Keratinocyte (primary cell): ENCODE results near the gene CUBN. TPM values are rescaled to one million over a fixed set of nuclear protein-coding genes. Genes with fewer than 3 reads are reported as not detected.

Experiments used
- DNase-seq: peaks from one replicate; pipeline ENCODE4 v3.0.0-alpha.2; 2011; ENCODE audit warnings: low read depth, missing footprints, low spot score
- FAIRE-seq: peaks from 2 replicates; lab custom pipeline; 2011; peaks lifted over from hg19 to GRCh38; lab: Jason Lieb, UNC
- H2AFZ ChIP-seq: 2 replicates; pipeline ENCODE4 v1.6.0; 2012; ENCODE audit warnings: low read length, control low read depth, inconsistent platforms; ENCODE audit not compliant: control insufficient read depth
- H3K27ac ChIP-seq: 2 replicates; pipeline ENCODE4 v1.5.1; 2011; ENCODE audit warnings: low read length; ENCODE audit not compliant: control insufficient read depth, insufficient read depth
- H3K27me3 ChIP-seq: 3 replicates; pipeline ENCODE4 v1.6.0; 2011; ENCODE audit warnings: low read length; ENCODE audit not compliant: control insufficient read depth, insufficient read depth; ENCODE audit errors: extremely low read depth
- H3K36me3 ChIP-seq, 2 experiments: 2 replicates in 1 of 2; 3 replicates in 1 of 2; pipeline ENCODE4 v1.5.1; 2011; ENCODE audit warnings: low read length in 2 of 2, mild to moderate bottlenecking in 1 of 2; ENCODE audit not compliant: control insufficient read depth in 2 of 2, insufficient read depth in 2 of 2; ENCODE audit errors: extremely low read depth in 1 of 2
- H3K4me1 ChIP-seq: 3 replicates; pipeline ENCODE4 v1.5.1; 2011; ENCODE audit warnings: low read length; ENCODE audit not compliant: control insufficient read depth, insufficient read depth; ENCODE audit errors: extremely low read depth
- H3K4me2 ChIP-seq: 3 replicates; pipeline ENCODE4 v1.6.0; 2011; ENCODE audit warnings: low read depth, low read length; ENCODE audit not compliant: control insufficient read depth, insufficient read depth; ENCODE audit errors: extremely low read depth
- H3K4me3 ChIP-seq, 3 experiments: fragments of 200-600 bp in 1 of 3; sonication (generic) in 1 of 3; 2 replicates in 2 of 3; 3 replicates in 1 of 3; pipeline ENCODE4 v1.5.1; 2011 to 2016; ENCODE audit warnings: low read length in 3 of 3, mild to moderate bottlenecking in 3 of 3, control low read depth in 2 of 3, inconsistent platforms in 1 of 3, low read depth in 1 of 3, mixed read lengths in 1 of 3, mixed run types in 1 of 3, moderate library complexity in 1 of 3; ENCODE audit not compliant: control insufficient read depth in 2 of 3, insufficient read depth in 2 of 3; ENCODE audit errors: extremely low read depth in 1 of 3
- H3K79me2 ChIP-seq: 2 replicates; pipeline ENCODE4 v1.6.0; 2012; ENCODE audit warnings: low read length; ENCODE audit not compliant: control insufficient read depth, insufficient read depth
- H3K9ac ChIP-seq: 3 replicates; pipeline ENCODE4 v1.6.0; 2011; ENCODE audit warnings: low read length; ENCODE audit not compliant: control insufficient read depth, insufficient read depth; ENCODE audit errors: extremely low read depth
- H3K9me1 ChIP-seq: 3 replicates; pipeline ENCODE4 v1.6.0; 2011; ENCODE audit warnings: low read length; ENCODE audit not compliant: control insufficient read depth, insufficient read depth; ENCODE audit errors: extremely low read depth
- H3K9me3 ChIP-seq: 2 replicates; pipeline ENCODE4 v1.5.1; 2012; ENCODE audit warnings: low read depth, low read length; ENCODE audit not compliant: control insufficient read depth
- H4K20me1 ChIP-seq: 3 replicates; pipeline ENCODE4 v1.6.0; 2011; ENCODE audit warnings: low read length; ENCODE audit not compliant: control insufficient read depth, insufficient read depth; ENCODE audit errors: extremely low read depth
- CTCF ChIP-seq, 3 experiments: IDR thresholded peaks in 1 of 3; conservative IDR thresholded peaks in 1 of 3; optimal IDR thresholded peaks in 1 of 3; 2 replicates in 2 of 3; 3 replicates in 1 of 3; pipeline versions ENCODE3 to v1.5.1; 2011; ENCODE audit warnings: low read length in 3 of 3, mild to moderate bottlenecking in 3 of 3, moderate library complexity in 2 of 3, control low read depth in 1 of 3, inconsistent platforms in 1 of 3; ENCODE audit not compliant: insufficient read depth in 2 of 3; ENCODE audit errors: extremely low read depth in 1 of 3
- EZH2 ChIP-seq: IDR thresholded peaks from one replicate; pipeline ENCODE4 v1.6.1; 2012; ENCODE audit warnings: inconsistent platforms, mild to moderate bottlenecking, low read length, moderate library complexity
- dilution Hi-C: fragments of 300-500 bp; cut with MboI; formaldehyde crosslinking; loops from one replicate; pipeline ENCODE4 v1.7.0; 2020; ENCODE audit warnings: low sequenced_read_pairs; ENCODE audit not compliant: extremely low pct_ligation_motif_present
- polyA plus RNA-seq, 5 experiments: library from polyadenylated mRNA; depleted of rRNA in 3 of 5; stranded (reverse) in 3 of 5; stranded (forward) in 1 of 5; unstranded in 1 of 5; fragments of >200 nt; gene quantifications; 1 replicate in 1 of 5; 2 replicates in 3 of 5; 3 replicates in 1 of 5; pipeline versions ENCODE4 v1.2.1 to v1.2.3, GENCODE V29; 2011 to 2012; ENCODE audit warnings: missing spikeins in 2 of 5, low read depth in 1 of 5, low replicate concordance in 1 of 5

CUBN gene
- polyA plus RNA-seq, 1 donor (not counting 4 experiments of a cell fraction or from before 2014, with no cell fraction given), result 0.07 TPM

GRCh38 chr10:17123961-17124360 is 5.7 kb downstream of the CUBN start:
- H3K27ac ChIP-seq, result no peak overlapping the region
- H3K4me2 ChIP-seq, result no peak overlapping the region
- no peak overlapping the region for H3K4me3 ChIP-seq
- no peaks in the 10 kb centered on the region for H3K79me2 ChIP-seq
- H3K36me3 ChIP-seq, result no peaks in the 10 kb centered on the region
- H4K20me1 ChIP-seq, result no peaks in the 10 kb centered on the region
- no peak overlapping the region for H3K9ac ChIP-seq
- H3K4me1 ChIP-seq, result no peaks in the 10 kb centered on the region
- DNase-seq, result no peak
- no peaks in the 10 kb centered on the region for H3K27me3 ChIP-seq
- H3K9me1 ChIP-seq, result no peaks in the 10 kb centered on the region
- no peak for TF ChIP-seq EZH2
- no peak for TF ChIP-seq CTCF (optimal IDR thresholded peaks at IDR 0.05 in 1 of 3, IDR thresholded peaks at IDR 0.05 in 1 of 3, conservative IDR thresholded peaks at IDR 0.05 in 1 of 3; ENCODE audit: extremely low read depth in 1 of 3, insufficient read depth in 2 of 3, low read length in 3 of 3)
- H3K9me3 ChIP-seq, result no peaks in the 10 kb centered on the region
- H2AFZ ChIP-seq, result no peak overlapping the region
- dilution Hi-C loops, result no loop called here
- FAIRE-seq, result no peak

GRCh38 chr10:17122726-17123661 is 6.6 kb downstream of the CUBN start:
- Histone ChIP-seq H3K4me2 (no peak overlapping the region), H3K36me3 (no peaks in the 10 kb centered on the region), H2AFZ (no peak overlapping the region), H3K9me1 (no peaks in the 10 kb centered on the region), H3K9me3 (no peaks in the 10 kb centered on the region), H3K9ac (no peak overlapping the region), H3K27ac (no peak overlapping the region), H3K4me3 (no peak overlapping the region), H3K27me3 (no peaks in the 10 kb centered on the region), H3K4me1 (no peaks in the 10 kb centered on the region), H4K20me1 (no peaks in the 10 kb centered on the region), H3K79me2 (no peaks in the 10 kb centered on the region)
- DNase-seq, result no peak
- dilution Hi-C loops, result no loop called here
- FAIRE-seq, result peak; percentile 53
- no peak for TF ChIP-seq EZH2
- TF ChIP-seq CTCF (optimal IDR thresholded peaks at IDR 0.05 in 1 of 3, IDR thresholded peaks at IDR 0.05 in 1 of 3, conservative IDR thresholded peaks at IDR 0.05 in 1 of 3; ENCODE audit: extremely low read depth in 1 of 3, insufficient read depth in 2 of 3, low read length in 3 of 3), result no peak
